Thoracic aorta (tissue), 2 donors: ENCODE data around the gene PTPRN2. TPM values are rescaled to one million over a fixed set of nuclear protein-coding genes. Genes with fewer than 3 reads are reported as not detected.
"Not testable (repeated sequence)": the region's sequence is repeated elsewhere in the genome, so short reads cannot be mapped to it uniquely, and the experiment has no call there.

Source experiments
- ATAC-seq: fragments of 150-250 bp; one replicate; pipeline ENCODE4 v1.8.0; 2017; ENCODE audit warnings: low read depth; ENCODE audit not compliant: insufficient number of reproducible peaks, low FRiP score
- DNase-seq: peaks from one replicate; pipeline ENCODE4 v3.0.0-alpha.2; 2020; ENCODE audit warnings: low spot score
- H3K27ac ChIP-seq, 2 donors: fragments of 200-600 bp; sonication (generic); 1 replicate in 1 of 2; 2 replicates in 1 of 2; pipeline ENCODE4 v1.5.1; 2016; ENCODE audit warnings: mild to moderate bottlenecking in 2 of 2, moderate library complexity in 2 of 2
- H3K27me3 ChIP-seq: fragments of 200-600 bp; sonication (generic); replicated peaks from 2 replicates; pipeline ENCODE4 v1.6.0; 2016; ENCODE audit warnings: mild to moderate bottlenecking; ENCODE audit not compliant: insufficient read depth
- H3K36me3 ChIP-seq: fragments of 200-600 bp; sonication (generic); one replicate; pipeline ENCODE4 v1.5.1; 2016
- H3K4me1 ChIP-seq, 2 donors: fragments of 200-600 bp; sonication (generic); 1 replicate in 1 of 2; 2 replicates in 1 of 2; pipeline versions ENCODE4 v1.5.1 to v1.6.0; 2016; ENCODE audit warnings: low read depth in 2 of 2, mild to moderate bottlenecking in 1 of 2; ENCODE audit not compliant: control insufficient read depth in 1 of 2
- H3K4me3 ChIP-seq: fragments of 200-600 bp; sonication (generic); 2 replicates; pipeline ENCODE4 v1.5.1; 2016; ENCODE audit warnings: mild to moderate bottlenecking
- H3K9me3 ChIP-seq: fragments of 200-600 bp; sonication (generic); 2 replicates; pipeline ENCODE4 v1.5.1; 2016
- total RNA-seq, 2 donors: library from RNA; depleted of rRNA; stranded (reverse); fragments of >200 nt; gene quantifications; one replicate each; pipeline versions ENCODE4 v1.1.0 to v1.2.3, GENCODE V29; 2016
- TF ChIP-seq, protein P1 (sequence below): fragments of 200-600 bp; sonication (generic); IDR thresholded peaks from one replicate; pipeline ENCODE4 v1.5.1; 2019; ENCODE audit warnings: antibody characterized with exemption

PTPRN2 gene
- total RNA-seq, 2 donors from 2014 or later, result 2.2 to 3.1 TPM

DNA sequence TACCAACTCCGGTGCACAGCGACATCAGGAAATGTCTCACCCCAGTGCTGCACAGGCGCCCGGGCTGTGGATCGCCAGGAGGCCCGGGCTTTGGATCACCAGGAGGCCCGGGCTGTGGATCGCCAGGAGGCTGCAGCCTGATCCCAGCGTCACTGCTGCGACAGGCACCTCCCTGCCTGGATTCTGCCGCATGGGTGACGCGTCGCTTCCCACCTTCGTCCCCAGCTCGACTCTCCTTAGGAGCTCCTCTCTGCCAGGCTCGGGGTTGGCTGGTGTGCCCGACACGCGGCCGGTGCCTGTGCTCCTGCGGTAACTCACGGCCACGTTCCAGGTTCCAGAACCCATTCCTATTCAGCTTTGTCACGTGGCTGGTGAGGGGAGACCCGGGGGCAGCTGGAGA is 993.3 kb downstream of the PTPRN2 start:
- ATAC-seq (no peak), DNase-seq (no peak)
- Histone ChIP-seq H3K27me3 (no peaks in the 10 kb centered on the region), H3K9me3 (no peaks in the 10 kb centered on the region), H3K4me3 (no peak overlapping the region), H3K36me3 (no peaks in the 10 kb centered on the region), H3K4me1 (no peaks in the 10 kb centered on the region), H3K27ac (no peak overlapping the region)
- TF ChIP-seq, protein P1, sequence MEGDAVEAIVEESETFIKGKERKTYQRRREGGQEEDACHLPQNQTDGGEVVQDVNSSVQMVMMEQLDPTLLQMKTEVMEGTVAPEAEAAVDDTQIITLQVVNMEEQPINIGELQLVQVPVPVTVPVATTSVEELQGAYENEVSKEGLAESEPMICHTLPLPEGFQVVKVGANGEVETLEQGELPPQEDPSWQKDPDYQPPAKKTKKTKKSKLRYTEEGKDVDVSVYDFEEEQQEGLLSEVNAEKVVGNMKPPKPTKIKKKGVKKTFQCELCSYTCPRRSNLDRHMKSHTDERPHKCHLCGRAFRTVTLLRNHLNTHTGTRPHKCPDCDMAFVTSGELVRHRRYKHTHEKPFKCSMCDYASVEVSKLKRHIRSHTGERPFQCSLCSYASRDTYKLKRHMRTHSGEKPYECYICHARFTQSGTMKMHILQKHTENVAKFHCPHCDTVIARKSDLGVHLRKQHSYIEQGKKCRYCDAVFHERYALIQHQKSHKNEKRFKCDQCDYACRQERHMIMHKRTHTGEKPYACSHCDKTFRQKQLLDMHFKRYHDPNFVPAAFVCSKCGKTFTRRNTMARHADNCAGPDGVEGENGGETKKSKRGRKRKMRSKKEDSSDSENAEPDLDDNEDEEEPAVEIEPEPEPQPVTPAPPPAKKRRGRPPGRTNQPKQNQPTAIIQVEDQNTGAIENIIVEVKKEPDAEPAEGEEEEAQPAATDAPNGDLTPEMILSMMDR, result no peak

DNA sequence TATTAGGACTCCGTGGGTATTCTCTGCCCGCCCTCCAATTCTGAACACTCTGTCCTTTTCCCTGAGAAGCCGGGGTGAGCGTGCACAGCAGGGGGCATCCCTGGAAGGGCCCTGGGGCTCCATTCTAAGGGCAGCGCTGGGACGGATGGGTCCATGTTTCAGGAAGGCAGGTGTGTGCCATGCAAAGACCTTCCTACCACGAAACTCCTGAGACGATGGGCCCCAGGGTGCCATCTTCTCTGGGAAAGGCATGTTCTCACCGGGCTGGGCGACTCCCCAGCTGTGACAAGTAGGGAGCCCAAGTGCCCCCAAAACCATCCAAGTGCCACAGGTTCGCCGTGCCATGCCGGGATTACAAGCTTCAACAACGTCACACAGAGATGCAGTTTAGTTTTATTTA is 994.1 kb downstream of the PTPRN2 start:
- no peaks in the 10 kb centered on the region for H3K27me3 ChIP-seq
- H3K9me3 ChIP-seq, result no peaks in the 10 kb centered on the region
- H3K36me3 ChIP-seq, result no peaks in the 10 kb centered on the region
- TF ChIP-seq, protein P1, result no peak
- no peak overlapping the region for H3K27ac ChIP-seq
- no peak for DNase-seq
- H3K4me1 ChIP-seq, result no peaks in the 10 kb centered on the region
- no peak overlapping the region for H3K4me3 ChIP-seq
- no peak for ATAC-seq

DNA sequence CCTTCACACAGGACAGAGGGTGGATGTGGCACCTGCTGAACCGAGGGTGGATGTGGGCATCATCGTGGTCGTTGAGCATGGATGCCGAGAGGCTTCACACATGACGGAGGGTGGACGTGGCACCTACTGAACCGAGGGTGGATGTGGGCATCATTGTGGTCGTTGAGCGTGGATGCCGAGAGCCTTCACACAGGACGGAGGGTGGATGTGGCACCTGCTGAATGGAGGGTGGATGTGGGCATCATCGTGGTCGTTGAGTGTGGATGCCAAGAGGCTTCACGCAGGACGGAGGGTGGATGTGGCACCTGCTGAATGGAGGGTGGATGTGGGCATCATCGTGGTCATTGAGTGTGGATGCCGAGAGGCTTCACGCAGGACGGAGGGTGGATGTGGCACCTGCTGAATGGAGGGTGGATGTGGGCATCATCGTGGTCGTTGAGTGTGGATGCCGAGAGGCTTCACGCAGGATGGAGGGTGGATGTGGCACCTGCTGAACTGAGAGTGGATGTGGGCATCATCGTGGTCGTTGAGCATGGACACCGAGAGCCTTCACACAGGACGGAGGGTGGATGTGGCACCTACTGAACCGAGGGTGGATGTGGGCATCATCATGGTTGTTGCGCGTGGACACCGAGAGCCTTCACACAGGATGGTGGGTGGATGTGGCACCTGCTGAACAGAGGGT is 994.8 kb downstream of the PTPRN2 start:
- H3K27ac ChIP-seq, H3K36me3 ChIP-seq, H3K27me3 ChIP-seq, H3K4me1 ChIP-seq, ATAC-seq, H3K9me3 ChIP-seq, H3K4me3 ChIP-seq, DNase-seq: not testable (repeated sequence)

DNA sequence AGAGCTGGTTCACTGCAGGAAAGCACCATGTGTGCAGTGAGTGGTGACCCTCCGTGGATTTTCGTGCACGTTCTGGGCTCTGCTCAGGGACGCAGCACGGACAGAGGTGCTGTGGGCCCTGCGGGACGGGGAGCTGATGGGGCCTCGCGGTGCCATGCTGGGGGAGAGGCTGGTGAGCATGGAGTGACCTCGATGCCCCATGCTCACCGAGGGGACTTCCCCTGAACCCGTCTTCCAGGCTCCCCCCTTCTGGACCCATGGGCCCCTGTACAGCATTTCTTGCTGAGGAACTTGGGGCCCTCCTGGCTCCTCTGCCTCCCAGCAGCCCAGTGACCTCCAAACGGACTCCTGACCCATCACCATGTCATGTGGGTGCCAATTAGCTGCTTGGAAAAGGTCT is 997.1 kb downstream of the PTPRN2 start:
- H3K4me1 ChIP-seq, result no peaks in the 10 kb centered on the region
- H3K27ac ChIP-seq, result no peak overlapping the region
- no peaks in the 10 kb centered on the region for H3K36me3 ChIP-seq
- ATAC-seq (no peak), DNase-seq (no peak)
- TF ChIP-seq, protein P1, result no peak
- no peak overlapping the region for H3K4me3 ChIP-seq
- no peaks in the 10 kb centered on the region for H3K27me3 ChIP-seq
- H3K9me3 ChIP-seq, result no peaks in the 10 kb centered on the region

DNA sequence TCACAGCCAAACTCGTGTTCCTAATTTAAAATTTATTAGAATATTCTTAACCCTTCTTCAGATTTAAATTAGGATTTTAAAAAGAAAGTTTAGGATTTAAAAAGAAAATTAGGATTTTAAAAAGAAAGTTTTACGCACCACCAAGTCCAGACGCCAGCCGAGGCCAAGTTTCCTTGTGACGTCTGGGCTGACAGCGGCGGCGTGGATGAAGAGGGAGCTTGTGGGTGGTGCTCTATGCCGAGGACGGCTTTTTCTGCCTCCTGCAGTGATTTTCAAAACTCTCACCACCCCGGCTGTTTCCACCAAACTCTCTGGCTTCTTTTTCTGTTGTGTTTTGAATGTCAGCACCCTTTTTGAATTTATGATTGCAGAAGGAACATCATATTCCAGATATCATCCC is 997.9 kb downstream of the PTPRN2 start:
- Histone ChIP-seq H3K27me3 (no peaks in the 10 kb centered on the region), H3K4me3 (no peak overlapping the region), H3K27ac (no peak overlapping the region), H3K4me1 (no peaks in the 10 kb centered on the region), H3K9me3 (no peaks in the 10 kb centered on the region), H3K36me3 (no peaks in the 10 kb centered on the region)
- TF ChIP-seq, protein P1, result no peak
- ATAC-seq (no peak), DNase-seq (no peak)
